ENCODE data around the gene RAP1A. TPM values are rescaled to one million over a fixed set of nuclear protein-coding genes. Genes with fewer than 3 reads are reported as not detected.
A peak's percentile ranks its signal among the peaks of the same experiment; 100 is the strongest.

The RAP1A gene
- total RNA-seq, 1 donor, result 17.0 TPM

DNA sequence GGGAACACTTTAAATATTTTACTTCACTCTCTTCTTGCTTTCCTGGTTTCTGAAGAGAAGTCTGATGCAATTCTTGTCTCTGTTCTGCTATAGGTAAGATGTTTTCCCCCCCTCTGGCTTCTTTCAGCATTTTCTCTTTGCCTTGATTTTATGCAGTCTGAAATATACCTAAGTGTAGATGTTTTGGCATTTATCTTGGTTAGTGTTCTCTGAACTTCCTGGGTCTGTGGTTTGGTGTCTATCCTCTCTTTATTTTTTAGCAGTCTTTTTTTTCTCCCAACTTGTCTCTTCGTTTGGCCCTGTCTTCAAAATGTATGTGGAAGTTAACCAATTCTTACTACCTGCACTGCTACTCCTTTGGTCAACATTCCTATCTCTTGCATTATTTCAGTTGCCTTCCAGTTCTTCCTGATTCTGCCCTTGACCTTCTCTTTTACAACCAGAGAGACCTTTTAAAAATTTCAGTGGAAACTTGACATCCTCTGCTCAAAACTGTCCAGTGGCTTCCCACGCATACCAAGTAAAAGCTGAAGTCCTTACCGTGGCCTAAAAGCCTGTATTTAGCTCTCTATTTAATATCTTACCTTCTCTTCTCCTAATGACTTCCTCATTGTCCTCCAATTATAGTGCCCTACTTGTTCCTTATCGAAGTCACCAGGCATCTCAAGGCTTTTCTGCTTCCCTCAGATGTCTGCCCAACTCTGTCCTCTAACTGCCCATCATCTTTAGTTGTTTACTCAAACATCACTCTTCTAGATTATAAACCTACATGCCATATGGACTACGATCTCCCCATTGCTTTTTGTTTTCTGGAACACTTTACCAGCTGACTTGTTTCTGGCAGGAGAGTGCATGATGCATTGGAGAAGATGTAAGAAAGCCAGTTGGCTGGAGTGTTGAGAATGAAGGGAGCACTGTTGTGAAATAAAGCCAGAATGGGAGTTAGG, 40.9 kb downstream of the RAP1A start:
- H3K79me2 ChIP-seq (ENCODE audit: insufficient read depth, low read length), result peaks cover 74% of the 10 kb centered on the region
- H3K27me3 ChIP-seq (ENCODE audit: insufficient read depth, low read length), result no peaks in the 10 kb centered on the region
- TF ChIP-seq, protein P1, sequence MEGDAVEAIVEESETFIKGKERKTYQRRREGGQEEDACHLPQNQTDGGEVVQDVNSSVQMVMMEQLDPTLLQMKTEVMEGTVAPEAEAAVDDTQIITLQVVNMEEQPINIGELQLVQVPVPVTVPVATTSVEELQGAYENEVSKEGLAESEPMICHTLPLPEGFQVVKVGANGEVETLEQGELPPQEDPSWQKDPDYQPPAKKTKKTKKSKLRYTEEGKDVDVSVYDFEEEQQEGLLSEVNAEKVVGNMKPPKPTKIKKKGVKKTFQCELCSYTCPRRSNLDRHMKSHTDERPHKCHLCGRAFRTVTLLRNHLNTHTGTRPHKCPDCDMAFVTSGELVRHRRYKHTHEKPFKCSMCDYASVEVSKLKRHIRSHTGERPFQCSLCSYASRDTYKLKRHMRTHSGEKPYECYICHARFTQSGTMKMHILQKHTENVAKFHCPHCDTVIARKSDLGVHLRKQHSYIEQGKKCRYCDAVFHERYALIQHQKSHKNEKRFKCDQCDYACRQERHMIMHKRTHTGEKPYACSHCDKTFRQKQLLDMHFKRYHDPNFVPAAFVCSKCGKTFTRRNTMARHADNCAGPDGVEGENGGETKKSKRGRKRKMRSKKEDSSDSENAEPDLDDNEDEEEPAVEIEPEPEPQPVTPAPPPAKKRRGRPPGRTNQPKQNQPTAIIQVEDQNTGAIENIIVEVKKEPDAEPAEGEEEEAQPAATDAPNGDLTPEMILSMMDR (IDR thresholded peaks at IDR 0.05; ENCODE audit: extremely low read depth, low read depth, low read length), result no peak
- peaks cover 10% of the 10 kb centered on the region for H3K4me1 ChIP-seq (ENCODE audit: insufficient read depth, low read length)
- DNase-seq (ENCODE audit: insufficient read length, low spot score, missing footprints), result peak; percentile 69
- H4K20me1 ChIP-seq (ENCODE audit: insufficient read depth, low read length), result peaks cover 39% of the 10 kb centered on the region
- H3K4me3 ChIP-seq (ENCODE audit: insufficient read depth, low read length), result no peak overlapping the region
- H3K36me3 ChIP-seq (ENCODE audit: insufficient read depth, low read length), result no peaks in the 10 kb centered on the region
- H3K27ac ChIP-seq (ENCODE audit: low read depth, low read length), result no peak overlapping the region
- H3K4me2 ChIP-seq (ENCODE audit: insufficient read depth, low read length), result no peak overlapping the region
- no peaks in the 10 kb centered on the region for H3K9me3 ChIP-seq (ENCODE audit: low read depth, low read length)
- H2AFZ ChIP-seq (ENCODE audit: low read length), result no peak overlapping the region

DNA sequence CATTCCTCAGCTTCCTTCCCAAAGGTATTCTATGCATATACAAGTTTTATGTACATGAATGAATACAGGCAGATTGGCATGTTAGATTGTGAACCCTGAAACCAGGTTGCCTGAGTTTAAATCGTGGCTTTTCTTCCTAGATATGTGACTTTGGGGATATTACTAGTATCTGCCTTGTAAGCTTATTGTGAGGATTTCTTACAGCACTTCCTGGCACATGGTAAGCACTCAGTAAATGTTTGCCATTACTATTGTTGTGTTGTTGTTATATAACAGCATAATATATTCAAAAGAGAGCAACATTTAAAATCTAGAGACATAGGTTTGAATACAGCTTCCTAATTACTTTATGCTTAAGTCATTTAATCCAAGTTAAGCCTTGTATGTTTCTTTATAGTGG, 45.1 kb downstream of the RAP1A start:
- TF ChIP-seq, protein P1 (IDR thresholded peaks at IDR 0.05; ENCODE audit: extremely low read depth, low read depth, low read length), result no peak
- no peak overlapping the region for H2AFZ ChIP-seq (ENCODE audit: low read length)
- peaks cover 83% of the 10 kb centered on the region for H3K79me2 ChIP-seq (ENCODE audit: insufficient read depth, low read length)
- H3K36me3 ChIP-seq (ENCODE audit: insufficient read depth, low read length), result no peaks in the 10 kb centered on the region
- no peak overlapping the region for H3K4me3 ChIP-seq (ENCODE audit: insufficient read depth, low read length)
- H3K9me3 ChIP-seq (ENCODE audit: low read depth, low read length), result no peaks in the 10 kb centered on the region
- H3K27ac ChIP-seq (ENCODE audit: low read depth, low read length), result no peak overlapping the region
- DNase-seq (ENCODE audit: insufficient read length, low spot score, missing footprints), result peak; percentile 15
- peaks cover 35% of the 10 kb centered on the region for H4K20me1 ChIP-seq (ENCODE audit: insufficient read depth, low read length)
- H3K27me3 ChIP-seq (ENCODE audit: insufficient read depth, low read length), result no peaks in the 10 kb centered on the region
- H3K4me1 ChIP-seq (ENCODE audit: insufficient read depth, low read length), result peaks cover 3% of the 10 kb centered on the region
- no peak overlapping the region for H3K4me2 ChIP-seq (ENCODE audit: insufficient read depth, low read length)

DNA sequence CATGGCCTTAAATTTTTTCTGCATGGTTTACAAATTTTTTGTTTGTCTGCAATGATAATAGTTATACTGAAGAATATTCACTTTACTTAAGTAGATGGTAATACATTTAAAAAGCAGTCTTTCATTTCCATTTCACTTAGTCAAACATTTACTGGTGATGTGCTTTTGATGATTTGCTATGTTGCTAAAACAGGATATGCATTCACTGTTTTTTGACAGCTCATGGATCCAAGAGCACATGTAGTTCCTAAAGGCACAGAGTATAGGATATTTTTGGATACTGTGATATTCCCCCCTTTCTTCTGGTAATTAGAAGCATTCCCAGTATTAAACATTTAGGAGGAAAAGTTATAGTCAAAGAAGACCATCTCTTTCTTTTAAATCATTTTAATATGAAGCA, 45.9 kb downstream of the RAP1A start:
- Histone ChIP-seq H3K9me3 (ENCODE audit: low read depth, low read length) (no peaks in the 10 kb centered on the region), H3K27ac (ENCODE audit: low read depth, low read length) (no peak overlapping the region), H3K4me1 (ENCODE audit: insufficient read depth, low read length) (peaks cover 3% of the 10 kb centered on the region), H3K27me3 (ENCODE audit: insufficient read depth, low read length) (no peaks in the 10 kb centered on the region), H3K4me3 (ENCODE audit: insufficient read depth, low read length) (no peak overlapping the region), H3K4me2 (ENCODE audit: insufficient read depth, low read length) (no peak overlapping the region), H2AFZ (ENCODE audit: low read length) (no peak overlapping the region), H3K36me3 (ENCODE audit: insufficient read depth, low read length) (no peaks in the 10 kb centered on the region), H3K79me2 (ENCODE audit: insufficient read depth, low read length) (peaks cover 76% of the 10 kb centered on the region), H4K20me1 (ENCODE audit: insufficient read depth, low read length) (peaks cover 36% of the 10 kb centered on the region)
- DNase-seq (ENCODE audit: insufficient read length, low spot score, missing footprints), result no peak
- TF ChIP-seq, protein P1 (IDR thresholded peaks at IDR 0.05; ENCODE audit: extremely low read depth, low read depth, low read length), result no peak

DNA sequence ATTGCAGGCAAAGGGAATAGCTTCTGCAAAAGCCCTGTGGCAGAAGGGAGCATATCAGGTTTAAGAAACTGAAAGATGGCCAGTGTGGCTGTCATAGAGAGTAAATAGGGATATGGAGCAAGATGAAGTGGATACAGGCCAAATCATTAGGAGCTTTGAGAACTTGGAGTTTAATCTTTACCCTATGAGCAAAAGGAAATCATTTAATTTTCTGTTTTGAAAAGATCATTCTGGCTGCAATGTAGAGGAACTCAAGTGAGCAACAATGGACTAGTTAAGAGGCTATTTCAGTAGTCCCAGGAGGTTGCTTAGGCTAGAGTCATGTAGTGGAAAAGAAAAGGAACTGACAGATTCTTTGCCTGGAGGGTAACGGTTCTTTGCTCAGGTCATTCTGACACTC, 47.2 kb downstream of the RAP1A start:
- no peak for DNase-seq (ENCODE audit: insufficient read length, low spot score, missing footprints)
- Histone ChIP-seq H3K27me3 (ENCODE audit: insufficient read depth, low read length) (no peaks in the 10 kb centered on the region), H3K4me3 (ENCODE audit: insufficient read depth, low read length) (no peak overlapping the region), H3K4me1 (ENCODE audit: insufficient read depth, low read length) (peaks cover 3% of the 10 kb centered on the region), H3K36me3 (ENCODE audit: insufficient read depth, low read length) (no peaks in the 10 kb centered on the region), H3K9me3 (ENCODE audit: low read depth, low read length) (no peaks in the 10 kb centered on the region), H3K79me2 (ENCODE audit: insufficient read depth, low read length) (peaks cover 78% of the 10 kb centered on the region), H3K27ac (ENCODE audit: low read depth, low read length) (no peak overlapping the region), H4K20me1 (ENCODE audit: insufficient read depth, low read length) (peaks cover 34% of the 10 kb centered on the region), H3K4me2 (ENCODE audit: insufficient read depth, low read length) (no peak overlapping the region), H2AFZ (ENCODE audit: low read length) (no peak overlapping the region)
- TF ChIP-seq, protein P1 (IDR thresholded peaks at IDR 0.05; ENCODE audit: extremely low read depth, low read depth, low read length), result no peak

All from osteoblast (primary cell).